Activated naive CD8-positive, alpha-beta T cell (primary cell): Measurements from ENCODE around the gene PRPF4.

Experiments
- H3K27ac Mint-ChIP-seq: one replicate; pipeline ENCODE4 v1.8.0; 2021; ENCODE audit warnings: mixed read lengths
- H3K27me3 Mint-ChIP-seq: one replicate; pipeline ENCODE4 v1.8.0; 2021; ENCODE audit warnings: mixed read lengths
- H3K36me3 Mint-ChIP-seq: one replicate; pipeline ENCODE4 v1.8.0; 2021; ENCODE audit warnings: mixed read lengths
- H3K4me1 Mint-ChIP-seq: one replicate; pipeline ENCODE4 v1.8.0; 2021; ENCODE audit warnings: low read depth, mixed read lengths
- H3K4me3 Mint-ChIP-seq: one replicate; pipeline ENCODE4 v1.8.0; 2021; ENCODE audit warnings: mild to moderate bottlenecking, mixed read lengths
- H3K9me3 Mint-ChIP-seq: one replicate; pipeline ENCODE4 v1.8.0; 2021; ENCODE audit warnings: low read depth, mixed read lengths

Gene PRPF4

DNA sequence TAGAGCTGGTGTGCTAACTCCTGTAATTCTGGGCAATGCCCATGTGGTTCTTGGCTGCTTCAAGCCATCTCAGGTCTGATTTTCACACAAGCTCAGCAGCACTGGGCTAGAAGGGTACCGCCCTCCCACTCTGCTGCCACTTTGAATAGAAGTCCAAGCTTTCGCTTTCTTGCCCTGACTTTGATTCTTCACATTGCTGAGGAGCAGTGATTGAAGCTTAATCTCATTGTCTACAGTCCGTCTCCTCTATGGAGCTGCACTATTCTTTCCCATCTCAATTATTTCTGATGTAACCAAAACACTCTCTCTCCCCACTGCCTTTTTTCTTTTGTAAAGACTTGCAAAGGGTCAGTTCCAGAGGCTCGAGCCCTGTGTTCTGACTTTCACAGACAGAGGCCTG, 40.6 kb downstream of the PRPF4 start:
- no peak overlapping the region for H3K4me3 Mint-ChIP-seq
- H3K9me3 Mint-ChIP-seq, result no peaks in the 10 kb centered on the region
- H3K27ac Mint-ChIP-seq, result no peak overlapping the region
- H3K4me1 Mint-ChIP-seq, result no peaks in the 10 kb centered on the region
- H3K36me3 Mint-ChIP-seq, result peaks cover 2% of the 10 kb centered on the region
- no peaks in the 10 kb centered on the region for H3K27me3 Mint-ChIP-seq

DNA sequence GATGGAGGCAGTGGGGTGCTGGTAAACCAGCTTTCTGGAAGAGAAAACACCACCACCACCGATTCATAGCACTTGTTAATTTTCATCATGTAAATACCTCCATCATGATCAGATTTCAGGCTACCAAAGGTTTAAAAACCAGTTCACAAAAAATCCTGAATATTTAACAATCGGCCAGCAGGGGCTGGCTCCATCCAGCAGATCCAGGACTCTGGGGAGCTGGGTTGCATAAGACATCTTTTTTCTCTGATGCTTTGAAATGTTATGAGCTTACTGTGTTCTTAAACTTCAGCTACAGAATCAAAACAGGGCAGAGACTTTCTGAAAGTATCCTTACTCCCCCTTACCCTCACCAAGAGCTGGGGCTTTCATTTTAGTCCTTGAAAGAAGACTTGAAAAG, 42.3 kb downstream of the PRPF4 start:
- H3K27me3 Mint-ChIP-seq, result no peaks in the 10 kb centered on the region
- H3K9me3 Mint-ChIP-seq, result no peaks in the 10 kb centered on the region
- no peak overlapping the region for H3K4me3 Mint-ChIP-seq
- no peak overlapping the region for H3K27ac Mint-ChIP-seq
- H3K36me3 Mint-ChIP-seq, result peaks cover 2% of the 10 kb centered on the region
- no peaks in the 10 kb centered on the region for H3K4me1 Mint-ChIP-seq

DNA sequence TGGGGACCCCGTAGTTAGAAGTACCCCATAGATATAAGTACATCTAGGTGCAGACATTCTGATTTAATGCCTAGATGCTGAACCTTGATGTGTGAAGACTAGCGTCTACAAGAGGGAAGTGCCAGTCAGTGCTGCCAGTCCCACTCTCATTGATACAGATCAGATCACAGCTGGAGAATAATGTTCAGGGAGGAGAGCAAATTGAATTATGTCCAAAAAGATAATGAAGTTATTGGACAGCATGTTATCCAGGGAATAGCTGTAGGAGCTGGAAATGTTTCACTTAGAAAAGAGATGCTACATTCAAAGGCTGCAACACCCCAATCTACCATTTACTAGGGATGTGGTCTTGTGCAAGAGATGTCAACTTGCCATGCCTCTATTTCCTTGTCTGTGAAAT, 43.6 kb downstream of the PRPF4 start:
- Mint-ChIP-seq H3K27me3 (no peaks in the 10 kb centered on the region), H3K4me3 (no peak overlapping the region), H3K36me3 (peaks cover 2% of the 10 kb centered on the region), H3K9me3 (no peaks in the 10 kb centered on the region), H3K4me1 (no peaks in the 10 kb centered on the region), H3K27ac (no peak overlapping the region)

GRCh38 chr9:113320051-113320450, 44.6 kb downstream of the PRPF4 start:
- Mint-ChIP-seq H3K27me3 (no peaks in the 10 kb centered on the region), H3K4me1 (no peaks in the 10 kb centered on the region), H3K36me3 (peaks cover 2% of the 10 kb centered on the region), H3K4me3 (no peak overlapping the region), H3K27ac (no peak overlapping the region), H3K9me3 (no peaks in the 10 kb centered on the region)

GRCh38 chr9:113322671-113323070, 47.2 kb downstream of the PRPF4 start:
- Mint-ChIP-seq H3K4me1 (no peaks in the 10 kb centered on the region), H3K4me3 (no peak overlapping the region), H3K27ac (no peak overlapping the region), H3K27me3 (no peaks in the 10 kb centered on the region), H3K9me3 (no peaks in the 10 kb centered on the region), H3K36me3 (peaks cover 2% of the 10 kb centered on the region)

DNA sequence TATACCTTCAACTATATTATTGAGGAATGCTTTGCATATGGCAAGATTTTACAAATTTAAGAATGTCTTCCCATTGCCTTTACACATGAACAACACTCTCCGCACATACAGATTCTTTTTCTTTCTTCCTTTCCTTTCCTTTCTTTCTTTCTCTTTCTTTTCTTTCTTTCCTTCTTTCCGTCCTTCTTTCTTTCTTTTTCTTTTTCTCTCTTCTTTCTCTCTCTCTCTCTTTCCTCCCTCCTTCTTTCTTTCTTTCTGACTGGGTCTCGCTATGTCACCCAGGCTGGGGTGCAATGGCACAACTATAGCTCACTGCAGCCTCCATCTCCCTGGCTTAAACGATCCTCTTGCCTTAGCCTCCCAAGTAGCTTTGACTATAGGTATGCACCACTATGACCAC, 50.8 kb downstream of the PRPF4 start:
- Mint-ChIP-seq H3K27me3 (no peaks in the 10 kb centered on the region), H3K4me3 (no peak overlapping the region), H3K9me3 (no peaks in the 10 kb centered on the region), H3K36me3 (peaks cover 3% of the 10 kb centered on the region), H3K27ac (no peak overlapping the region), H3K4me1 (no peaks in the 10 kb centered on the region)

DNA sequence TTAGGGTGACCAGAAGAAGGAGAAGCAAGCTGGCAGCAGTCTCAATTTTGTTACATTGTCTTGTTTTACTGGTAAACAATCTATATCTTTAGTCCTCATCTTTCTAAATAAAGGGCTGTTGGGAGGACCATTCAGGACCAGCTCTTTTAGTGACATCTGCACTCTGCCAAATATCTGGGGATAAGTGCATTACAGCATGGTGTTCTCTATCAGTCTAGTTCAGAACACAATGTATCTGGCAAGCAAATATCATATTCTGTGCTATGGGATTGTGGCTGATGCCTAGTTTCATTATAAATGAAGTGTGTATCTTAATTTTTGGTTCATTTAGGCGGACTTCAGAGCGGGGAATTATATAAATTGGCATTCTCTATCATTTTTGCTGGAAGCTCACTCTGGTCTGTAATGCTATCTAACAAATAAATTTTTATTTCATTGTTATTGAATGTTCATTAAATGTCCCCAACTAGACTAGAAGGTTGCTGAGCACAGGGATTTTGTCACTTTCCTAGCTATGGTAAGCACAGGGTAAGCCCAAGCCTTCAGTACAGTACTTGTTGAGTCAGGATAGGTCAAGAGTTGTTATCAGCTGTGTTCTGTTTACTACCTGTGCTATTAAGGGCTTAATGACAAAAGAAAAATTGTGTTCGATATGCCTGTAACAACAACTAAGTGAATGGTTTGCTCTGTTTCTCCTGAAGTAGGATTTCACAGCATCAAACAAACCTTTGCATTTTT, 52.8 kb downstream of the PRPF4 start:
- Mint-ChIP-seq H3K36me3 (peaks cover 3% of the 10 kb centered on the region), H3K4me1 (no peaks in the 10 kb centered on the region), H3K4me3 (no peak overlapping the region), H3K27ac (no peak overlapping the region), H3K9me3 (no peaks in the 10 kb centered on the region), H3K27me3 (no peaks in the 10 kb centered on the region)

GRCh38 chr9:113331780-113332179, 56.3 kb downstream of the PRPF4 start:
- Mint-ChIP-seq H3K27ac (no peak overlapping the region), H3K27me3 (no peaks in the 10 kb centered on the region), H3K9me3 (no peaks in the 10 kb centered on the region), H3K4me3 (no peak overlapping the region), H3K4me1 (no peaks in the 10 kb centered on the region), H3K36me3 (peaks cover 3% of the 10 kb centered on the region)

GRCh38 chr9:113337714-113338113, 62.3 kb downstream of the PRPF4 start:
- H3K36me3 Mint-ChIP-seq, result no peaks in the 10 kb centered on the region
- peaks cover 25% of the 10 kb centered on the region for H3K4me1 Mint-ChIP-seq
- no peak overlapping the region for H3K27ac Mint-ChIP-seq
- no peaks in the 10 kb centered on the region for H3K9me3 Mint-ChIP-seq
- H3K27me3 Mint-ChIP-seq, result peaks cover 4% of the 10 kb centered on the region
- H3K4me3 Mint-ChIP-seq, result no peak overlapping the region

- H3K36me3 Mint-ChIP-seq, result no peaks in the 10 kb centered on the region
- H3K27me3 Mint-ChIP-seq, result peaks cover 4% of the 10 kb centered on the region
- H3K4me3 Mint-ChIP-seq, result peak within 1 kb of the TSS; percentile 93
- no peaks in the 10 kb centered on the region for H3K9me3 Mint-ChIP-seq
- H3K4me1 Mint-ChIP-seq, result peaks cover 26% of the 10 kb centered on the region
- H3K27ac Mint-ChIP-seq, result peak within 1 kb of the TSS; percentile 59
Measured at GRCh38 chr9:113340011-113340699, 64.7 kb downstream of the PRPF4 start, which contains the start of gene WDR31. WDR31 (minus strand) TSS chr9:113340275; CDS start chr9:113332022, 8,253 bp downstream.

DNA sequence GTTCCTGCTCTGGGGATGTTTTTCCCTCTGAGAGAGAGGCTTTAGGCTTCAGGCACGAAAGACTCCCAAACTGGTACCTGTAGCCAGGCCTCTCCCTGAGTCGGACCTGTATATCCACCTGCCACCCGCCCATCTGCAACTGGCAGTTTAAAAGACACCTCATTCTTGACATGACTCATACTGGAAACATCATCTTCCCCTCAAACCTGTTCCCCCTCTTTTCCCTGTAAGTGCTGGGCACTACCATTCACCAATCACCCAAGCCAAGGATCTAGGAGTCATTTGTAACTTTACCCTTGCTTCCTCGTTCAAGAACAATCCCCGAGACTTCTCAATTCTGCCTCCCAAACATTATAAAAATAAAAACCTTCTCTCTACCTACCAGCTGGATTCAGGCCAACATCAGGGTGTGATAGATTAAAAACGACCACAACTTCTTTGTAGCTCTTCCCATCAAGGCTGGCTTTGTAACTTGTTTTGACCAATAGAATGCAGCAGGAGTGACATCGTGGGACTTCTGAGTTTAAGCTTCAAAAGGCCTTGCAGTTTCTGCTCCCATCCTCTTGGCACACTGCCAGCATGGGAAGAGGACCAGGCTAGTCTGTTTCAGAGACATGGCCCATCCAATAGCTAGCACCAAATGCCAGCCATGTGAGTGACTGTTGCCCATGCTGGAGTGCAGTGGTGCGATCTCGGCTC, 66.4 kb downstream of the PRPF4 start:
- Mint-ChIP-seq H3K4me3 (peak overlapping the region; percentile 70), H3K9me3 (no peaks in the 10 kb centered on the region), H3K27ac (peak overlapping the region; percentile 54), H3K4me1 (peaks cover 27% of the 10 kb centered on the region), H3K27me3 (peaks cover 4% of the 10 kb centered on the region), H3K36me3 (no peaks in the 10 kb centered on the region)
